ENCODE data around the gene ATF3. TPM values are rescaled to one million over a fixed set of nuclear protein-coding genes. Genes with fewer than 3 reads are reported as not detected.

The ATF3 gene
- total RNA-seq, 1 donor from 2014 or later: 16.8 TPM

- intact Hi-C loops (cut with micrococcal nuclease): loop anchor here (1.0 to 2.0 kb wide), 6 partner anchors 8 to 90 kb away; partner anchors contain the start of gene ATF3
- DNase-seq (no peak), ATAC-seq (ENCODE audit: low read depth) (no peak)
- Mint-ChIP-seq H3K36me3 (ENCODE audit: low read depth) (no peaks in the 10 kb centered on the region), H3K27ac (peak overlapping the region; percentile 86), H3K27me3 (no peaks in the 10 kb centered on the region), H3K4me3 (no peak overlapping the region), H3K4me1 (peaks cover 34% of the 10 kb centered on the region), H3K9me3 (peaks cover 4% of the 10 kb centered on the region)
- POLR2A ChIA-PET: interaction anchor here (0.5 to 3.9 kb wide), 15 partner anchors 9 to 406 kb away, joined by 3 to 70 read pairs (median 6); partner anchors contain the start of gene ATF3
- TF ChIP-seq CTCF (IDR thresholded peaks at IDR 0.05): no peak
- CTCF ChIA-PET: interaction anchor here (1.0 to 2.5 kb wide), 3 partner anchors 15 to 90 kb away, joined by 3 to 9 read pairs (median 3); partner anchors contain the start of gene ATF3
These were observed 40.9 kb upstream of the ATF3 start for GRCh38 chr1:212567638-212568037.

GRCh38 chr1:212568978-212569537 is 39.5 kb upstream of the ATF3 start:
- Mint-ChIP-seq H3K36me3 (ENCODE audit: low read depth) (no peaks in the 10 kb centered on the region), H3K4me3 (peak overlapping the region; percentile 11), H3K4me1 (peaks cover 34% of the 10 kb centered on the region), H3K9me3 (no peaks in the 10 kb centered on the region), H3K27me3 (no peaks in the 10 kb centered on the region), H3K27ac (no peak overlapping the region)
- no peak for ATAC-seq (ENCODE audit: low read depth)
- CTCF ChIA-PET: no interaction called here
- no peak for DNase-seq
- intact Hi-C loops (cut with micrococcal nuclease): no loop called here
- POLR2A ChIA-PET: interaction anchor here (0.6 to 1.0 kb wide), 2 partner anchors 39 to 88 kb away, joined by 3 to 4 read pairs; partner anchors contain the start of gene ATF3
- no peak for TF ChIP-seq CTCF (IDR thresholded peaks at IDR 0.05)

GRCh38 chr1:212574732-212575131 is 33.8 kb upstream of the ATF3 start:
- Mint-ChIP-seq H3K36me3 (ENCODE audit: low read depth) (no peaks in the 10 kb centered on the region), H3K27me3 (peaks cover 12% of the 10 kb centered on the region), H3K9me3 (no peaks in the 10 kb centered on the region), H3K27ac (no peak overlapping the region), H3K4me1 (peaks cover 2% of the 10 kb centered on the region), H3K4me3 (no peak overlapping the region)
- ATAC-seq (ENCODE audit: low read depth) (no peak), DNase-seq (no peak)
- CTCF ChIA-PET: no interaction called here
- POLR2A ChIA-PET: no interaction called here
- intact Hi-C loops (cut with micrococcal nuclease): no loop called here
- TF ChIP-seq CTCF (IDR thresholded peaks at IDR 0.05): no peak

GRCh38 chr1:212575333-212575732 is 33.2 kb upstream of the ATF3 start:
- DNase-seq (no peak), ATAC-seq (ENCODE audit: low read depth) (no peak)
- POLR2A ChIA-PET: no interaction called here
- TF ChIP-seq CTCF (IDR thresholded peaks at IDR 0.05): no peak
- H3K27ac Mint-ChIP-seq: no peak overlapping the region
- H3K4me1 Mint-ChIP-seq: peaks cover 2% of the 10 kb centered on the region
- H3K9me3 Mint-ChIP-seq: no peaks in the 10 kb centered on the region
- intact Hi-C loops (cut with micrococcal nuclease): no loop called here
- no peaks in the 10 kb centered on the region for H3K36me3 Mint-ChIP-seq (ENCODE audit: low read depth)
- CTCF ChIA-PET: no interaction called here
- H3K4me3 Mint-ChIP-seq: no peak overlapping the region
- H3K27me3 Mint-ChIP-seq: peaks cover 12% of the 10 kb centered on the region

- ATAC-seq (ENCODE audit: low read depth): no peak
These were observed 30.5 kb upstream of the ATF3 start for GRCh38 chr1:212578041-212578440.

More at GRCh38 chr1:212578041-212578440, 30.5 kb upstream of the ATF3 start:
- Mint-ChIP-seq H3K4me1 (no peaks in the 10 kb centered on the region), H3K9me3 (no peaks in the 10 kb centered on the region), H3K27ac (no peak overlapping the region), H3K36me3 (ENCODE audit: low read depth) (no peaks in the 10 kb centered on the region), H3K27me3 (peaks cover 17% of the 10 kb centered on the region), H3K4me3 (no peak overlapping the region)
- CTCF ChIA-PET: no interaction called here
- no peak for DNase-seq
- no peak for TF ChIP-seq CTCF (IDR thresholded peaks at IDR 0.05)
- intact Hi-C loops (cut with micrococcal nuclease): no loop called here
- POLR2A ChIA-PET: no interaction called here

All from activated B cell treated with CpG ODN at 0.5 μM for 24 hours (primary cell).